Cardiac muscle cell (in vitro differentiated cells and primary cell): ENCODE results near the gene GHRHR. TPM values are rescaled to one million over a fixed set of nuclear protein-coding genes. Genes with fewer than 3 reads are reported as not detected.

ENCODE experiments used
- DNase-seq, 2 donors: peaks; one replicate each; pipeline versions ENCODE4 v3.0.0 to v3.0.0-alpha.2; 2010 to 2017; ENCODE audit warnings: low read depth in 1 of 2, low spot score in 1 of 2
- H3K27ac ChIP-seq: fragments of 200-600 bp; sonication (generic); 2 replicates; pipeline ENCODE4 v1.5.1; 2016
- H3K27me3 ChIP-seq: fragments of 200-600 bp; sonication (generic); 2 replicates; pipeline ENCODE4 v1.6.0; 2016; ENCODE audit warnings: control low read depth
- H3K36me3 ChIP-seq: fragments of 200-600 bp; sonication (generic); 2 replicates; pipeline ENCODE4 v1.5.1; 2016; ENCODE audit warnings: control low read depth
- H3K4me1 ChIP-seq: fragments of 200-600 bp; sonication (generic); 2 replicates; pipeline ENCODE4 v1.8.1; 2017; ENCODE audit warnings: low read depth, mild to moderate bottlenecking, mixed run types
- H3K4me3 ChIP-seq: fragments of 200-600 bp; sonication (generic); 2 replicates; pipeline ENCODE4 v1.5.1; 2016; ENCODE audit warnings: mild to moderate bottlenecking
- H3K9me3 ChIP-seq: fragments of 200-600 bp; sonication (generic); 2 replicates; pipeline ENCODE4 v1.5.1; 2017; ENCODE audit warnings: low read depth, mild to moderate bottlenecking, control low read depth
- polyA plus RNA-seq: library from polyadenylated mRNA; unstranded; fragments of >200 nt; fragmentation: Nextera tagmentation; extraction: Ambion mirVana; gene quantifications from 2 replicates; pipeline ENCODE4 v1.2.1, GENCODE V29; 2016
- total RNA-seq: library from RNA; depleted of rRNA; stranded (reverse); fragments of >200 nt; gene quantifications from 2 replicates; pipeline ENCODE4 v1.2.3, GENCODE V29; 2016
- TF ChIP-seq, protein P1 (sequence below): IDR thresholded peaks from 2 replicates; pipeline ENCODE4 v1.5.1; 2012; ENCODE audit warnings: low read depth, mild to moderate bottlenecking, low read length

The GHRHR gene
- total and polyA plus RNA-seq, 2 experiments from 2014 or later = not detected

DNA sequence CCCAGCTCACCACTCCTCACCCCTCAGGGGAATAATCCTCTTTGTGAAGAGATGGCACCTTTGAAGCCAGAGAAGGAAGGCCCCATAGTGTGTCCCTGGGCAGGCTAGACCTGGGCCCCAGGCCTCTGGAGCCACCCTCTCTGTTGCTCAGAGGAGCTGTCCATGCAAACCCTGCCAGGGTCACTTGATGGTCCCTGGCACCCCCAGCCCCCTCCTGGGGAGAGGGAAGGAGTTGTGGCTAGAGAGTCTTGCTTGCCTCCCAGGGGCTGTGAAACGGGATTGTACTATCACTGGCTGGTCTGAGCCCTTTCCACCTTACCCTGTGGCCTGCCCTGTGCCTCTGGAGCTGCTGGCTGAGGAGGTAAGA lies 5.8 kb downstream of the GHRHR start:
- no peak for DNase-seq
- TF ChIP-seq, protein P1, sequence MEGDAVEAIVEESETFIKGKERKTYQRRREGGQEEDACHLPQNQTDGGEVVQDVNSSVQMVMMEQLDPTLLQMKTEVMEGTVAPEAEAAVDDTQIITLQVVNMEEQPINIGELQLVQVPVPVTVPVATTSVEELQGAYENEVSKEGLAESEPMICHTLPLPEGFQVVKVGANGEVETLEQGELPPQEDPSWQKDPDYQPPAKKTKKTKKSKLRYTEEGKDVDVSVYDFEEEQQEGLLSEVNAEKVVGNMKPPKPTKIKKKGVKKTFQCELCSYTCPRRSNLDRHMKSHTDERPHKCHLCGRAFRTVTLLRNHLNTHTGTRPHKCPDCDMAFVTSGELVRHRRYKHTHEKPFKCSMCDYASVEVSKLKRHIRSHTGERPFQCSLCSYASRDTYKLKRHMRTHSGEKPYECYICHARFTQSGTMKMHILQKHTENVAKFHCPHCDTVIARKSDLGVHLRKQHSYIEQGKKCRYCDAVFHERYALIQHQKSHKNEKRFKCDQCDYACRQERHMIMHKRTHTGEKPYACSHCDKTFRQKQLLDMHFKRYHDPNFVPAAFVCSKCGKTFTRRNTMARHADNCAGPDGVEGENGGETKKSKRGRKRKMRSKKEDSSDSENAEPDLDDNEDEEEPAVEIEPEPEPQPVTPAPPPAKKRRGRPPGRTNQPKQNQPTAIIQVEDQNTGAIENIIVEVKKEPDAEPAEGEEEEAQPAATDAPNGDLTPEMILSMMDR = no peak
- no peak overlapping the region for H3K27ac ChIP-seq
- no peak overlapping the region for H3K4me3 ChIP-seq
- no peaks in the 10 kb centered on the region for H3K4me1 ChIP-seq
- H3K27me3 ChIP-seq = peaks cover 14% of the 10 kb centered on the region
- no peaks in the 10 kb centered on the region for H3K36me3 ChIP-seq
- H3K9me3 ChIP-seq = no peaks in the 10 kb centered on the region

DNA sequence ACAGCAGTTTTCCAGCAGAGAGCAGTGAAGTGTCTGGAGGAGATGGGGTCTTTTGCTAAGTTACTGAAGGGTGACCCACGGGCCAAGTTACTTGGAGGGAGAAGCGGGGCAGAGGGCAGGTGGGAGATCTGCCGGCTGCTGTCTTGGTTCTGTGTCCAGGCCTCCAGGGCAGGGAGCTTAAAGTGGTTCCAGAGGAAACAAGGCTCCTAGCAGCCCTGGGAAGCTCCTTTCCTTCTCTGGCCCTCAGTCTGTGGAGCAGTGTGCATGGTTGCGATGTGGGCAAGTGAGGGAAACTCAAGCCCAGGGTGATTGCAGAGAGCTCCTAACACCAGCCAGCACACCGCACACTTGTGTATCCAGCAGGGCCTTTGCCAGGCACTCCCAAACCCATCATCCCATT lies 6.3 kb downstream of the GHRHR start:
- H3K27me3 ChIP-seq = peaks cover 9% of the 10 kb centered on the region
- H3K4me3 ChIP-seq = no peak overlapping the region
- H3K9me3 ChIP-seq = no peaks in the 10 kb centered on the region
- H3K36me3 ChIP-seq = no peaks in the 10 kb centered on the region
- TF ChIP-seq, protein P1 = no peak
- no peak for DNase-seq
- no peak overlapping the region for H3K27ac ChIP-seq
- H3K4me1 ChIP-seq = no peaks in the 10 kb centered on the region

DNA sequence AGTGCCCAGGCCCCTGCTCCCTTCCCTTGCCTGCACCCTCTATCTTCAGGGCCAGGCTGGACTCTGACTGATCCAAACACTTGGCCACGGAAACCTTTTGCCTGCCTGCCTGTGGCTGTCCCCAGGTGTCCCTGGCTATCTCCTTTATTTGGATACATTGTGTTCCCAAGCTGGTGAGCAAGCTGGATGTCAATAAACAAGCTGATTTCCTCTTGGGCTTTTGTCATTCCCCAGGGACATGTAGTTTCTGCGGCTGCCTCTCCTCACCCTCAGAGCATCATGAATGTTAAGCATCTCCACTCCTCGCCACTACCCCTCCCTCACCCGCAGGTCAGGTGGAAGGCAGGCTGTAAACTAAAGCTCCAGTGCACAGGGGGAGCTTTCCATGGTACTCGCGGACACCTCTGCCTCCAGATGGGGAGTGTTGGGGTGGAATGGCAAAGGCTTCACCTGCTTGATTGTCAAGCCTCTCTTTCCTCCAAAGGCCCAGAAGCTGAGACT lies 6.9 kb downstream of the GHRHR start:
- Histone ChIP-seq H3K4me1 (no peaks in the 10 kb centered on the region), H3K36me3 (no peaks in the 10 kb centered on the region), H3K4me3 (no peak overlapping the region), H3K27me3 (peaks cover 9% of the 10 kb centered on the region), H3K9me3 (no peaks in the 10 kb centered on the region), H3K27ac (no peak overlapping the region)
- peak; percentile 13 to 75 for DNase-seq
- TF ChIP-seq, protein P1 = no peak

DNA sequence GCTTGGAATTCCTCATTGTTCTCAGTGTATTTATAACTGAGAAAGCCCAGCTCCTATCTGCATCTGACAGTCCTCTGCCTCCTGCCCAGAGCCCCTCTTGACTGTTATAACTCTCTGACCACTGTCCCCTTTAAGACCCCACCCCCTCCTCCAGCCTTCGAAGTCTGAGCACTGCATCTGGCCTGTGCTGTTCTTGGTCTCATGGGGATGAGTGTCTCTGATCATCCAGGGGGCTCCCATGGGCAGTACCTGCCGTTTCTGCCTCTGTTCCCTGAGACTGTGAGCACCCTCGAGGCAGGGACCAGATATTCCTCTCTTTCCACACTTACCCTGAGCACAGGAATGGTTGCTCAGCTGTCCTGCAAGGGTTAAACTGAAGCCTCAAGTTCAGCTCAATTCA lies 7.7 kb downstream of the GHRHR start:
- Histone ChIP-seq H3K4me3 (no peak overlapping the region), H3K9me3 (no peaks in the 10 kb centered on the region), H3K4me1 (no peaks in the 10 kb centered on the region), H3K27ac (no peak overlapping the region), H3K27me3 (peaks cover 9% of the 10 kb centered on the region), H3K36me3 (no peaks in the 10 kb centered on the region)
- TF ChIP-seq, protein P1 = no peak
- no peak for DNase-seq

DNA sequence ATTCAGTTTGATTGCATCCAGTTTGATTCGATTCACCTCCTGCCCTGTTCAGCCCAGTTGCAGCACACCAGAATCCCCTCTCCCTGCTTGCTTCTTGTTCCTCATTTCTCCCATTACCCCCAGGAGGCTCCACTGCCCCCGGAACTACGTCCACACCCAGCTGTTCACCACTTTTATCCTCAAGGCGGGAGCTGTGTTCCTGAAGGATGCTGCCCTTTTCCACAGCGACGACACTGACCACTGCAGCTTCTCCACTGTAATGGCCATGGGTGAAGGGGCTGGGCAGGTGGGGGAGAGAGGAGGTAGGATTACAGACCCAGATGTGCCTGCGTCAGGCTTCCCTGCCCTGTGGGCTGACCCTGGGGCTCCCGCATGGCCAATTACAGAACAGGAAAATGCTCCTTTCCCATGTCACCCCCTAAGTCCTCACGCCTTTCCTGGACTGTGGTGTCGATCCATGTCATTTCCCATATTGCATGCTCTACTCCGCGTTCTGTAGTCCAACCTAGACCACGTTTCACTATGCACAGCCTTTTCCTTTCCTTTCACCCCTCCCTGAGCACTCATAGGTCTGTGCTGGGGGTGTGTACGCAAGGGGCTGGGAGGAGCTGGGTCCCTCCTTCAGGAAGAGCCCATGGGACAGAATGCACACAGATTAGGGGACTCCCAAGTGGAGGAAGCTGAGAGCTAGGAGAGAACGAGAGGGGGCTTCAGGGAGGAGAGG lies 8.2 kb downstream of the GHRHR start:
- no peak overlapping the region for H3K4me3 ChIP-seq
- no peaks in the 10 kb centered on the region for H3K36me3 ChIP-seq
- H3K9me3 ChIP-seq = no peaks in the 10 kb centered on the region
- H3K27me3 ChIP-seq = peaks cover 9% of the 10 kb centered on the region
- TF ChIP-seq, protein P1 = no peak
- no peak overlapping the region for H3K27ac ChIP-seq
- no peak for DNase-seq
- H3K4me1 ChIP-seq = no peaks in the 10 kb centered on the region
